Hepatocyte (in vitro differentiated cells): Measurements from ENCODE around the gene ENPP4. TPM values are rescaled to one million over a fixed set of nuclear protein-coding genes. Genes with fewer than 3 reads are reported as not detected.
"Not testable (repeated sequence)": the region's sequence is repeated elsewhere in the genome, so short reads cannot be mapped to it uniquely, and the experiment has no call there.

Experiments
- DNase-seq: peaks from one replicate; pipeline ENCODE4 v3.0.0-alpha.2; 2016; ENCODE audit warnings: low spot score
- H2AFZ ChIP-seq: fragments of 200-600 bp; sonication (generic); 2 replicates; pipeline ENCODE4 v1.6.0; 2016; ENCODE audit warnings: antibody characterized with exemption, mild to moderate bottlenecking
- H3K27ac ChIP-seq: fragments of 200-600 bp; sonication (generic); 2 replicates; pipeline ENCODE4 v1.5.1; 2016; ENCODE audit warnings: mild to moderate bottlenecking
- H3K27me3 ChIP-seq: fragments of 200-600 bp; sonication (generic); 2 replicates; pipeline ENCODE4 v1.6.1; 2016
- H3K36me3 ChIP-seq: fragments of 200-600 bp; sonication (generic); replicated peaks from 2 replicates; pipeline ENCODE4 v1.5.1; 2016; ENCODE audit warnings: low read depth; ENCODE audit not compliant: insufficient read depth
- H3K4me1 ChIP-seq: fragments of 200-600 bp; sonication (generic); 2 replicates; pipeline ENCODE4 v1.5.1; 2016; ENCODE audit warnings: mild to moderate bottlenecking, moderate library complexity; ENCODE audit not compliant: insufficient read depth
- H3K4me2 ChIP-seq: fragments of 200-600 bp; sonication (generic); 2 replicates; pipeline ENCODE4 v1.6.0; 2016
- H3K4me3 ChIP-seq: fragments of 200-600 bp; sonication (generic); 2 replicates; pipeline ENCODE4 v1.5.1; 2016; ENCODE audit warnings: mild to moderate bottlenecking
- H3K79me2 ChIP-seq: fragments of 200-600 bp; sonication (generic); 2 replicates; pipeline ENCODE4 v1.6.0; 2017; ENCODE audit warnings: mild to moderate bottlenecking
- H3K9me2 ChIP-seq: fragments of 200-600 bp; sonication (generic); replicated peaks from 2 replicates; pipeline ENCODE4 v1.6.0; 2017; ENCODE audit warnings: mild to moderate bottlenecking; ENCODE audit not compliant: insufficient read depth
- H3K9me3 ChIP-seq: fragments of 200-600 bp; sonication (generic); 2 replicates; pipeline ENCODE4 v1.5.1; 2016; ENCODE audit warnings: low read depth, mild to moderate bottlenecking
- H4K20me1 ChIP-seq: fragments of 200-600 bp; sonication (generic); 2 replicates; pipeline ENCODE4 v1.6.0; 2016; ENCODE audit warnings: mild to moderate bottlenecking; ENCODE audit not compliant: insufficient read depth, poor library complexity, severe bottlenecking
- EZH2 ChIP-seq: fragments of 200-600 bp; sonication (generic); IDR thresholded peaks from 2 replicates; pipeline ENCODE4 v1.6.1; 2016; ENCODE audit warnings: antibody characterized with exemption, mild to moderate bottlenecking, borderline replicate concordance
- EZH2phosphoT487 ChIP-seq: fragments of 200-600 bp; sonication (generic); IDR thresholded peaks from one replicate; pipeline ENCODE4 v1.6.1; 2018; ENCODE audit warnings: antibody characterized with exemption, mild to moderate bottlenecking, low read depth, moderate library complexity; ENCODE audit not compliant: unreplicated experiment, severe bottlenecking
- WGBS: methylation state at CpG from one replicate; pipeline ENCODE4 v1.1.6; 2016; ENCODE audit warnings: low lambda C conversion rate; ENCODE audit errors: missing lambda C conversion rate; 5-methylcytosine and 5-hydroxymethylcytosine counted together
- polyA plus RNA-seq: library from polyadenylated mRNA; unstranded; fragments of >200 nt; fragmentation: Nextera tagmentation; extraction: Ambion mirVana; gene quantifications from 2 replicates; pipeline ENCODE4 v1.2.1, GENCODE V29; 2016
- total RNA-seq: library from RNA; depleted of rRNA; stranded (reverse); fragments of >200 nt; gene quantifications from 2 replicates; pipeline ENCODE4 v1.2.3, GENCODE V29; 2014
- TF ChIP-seq, protein P1 (sequence below): fragments of 200-600 bp; sonication (generic); IDR thresholded peaks from 2 replicates; pipeline ENCODE4 v1.5.1; 2016; ENCODE audit warnings: antibody characterized with exemption, mild to moderate bottlenecking; ENCODE audit not compliant: poor library complexity

ENPP4 gene
- total and polyA plus RNA-seq, 2 experiments from 2014 or later = 3.5 to 12.2 TPM

DNA sequence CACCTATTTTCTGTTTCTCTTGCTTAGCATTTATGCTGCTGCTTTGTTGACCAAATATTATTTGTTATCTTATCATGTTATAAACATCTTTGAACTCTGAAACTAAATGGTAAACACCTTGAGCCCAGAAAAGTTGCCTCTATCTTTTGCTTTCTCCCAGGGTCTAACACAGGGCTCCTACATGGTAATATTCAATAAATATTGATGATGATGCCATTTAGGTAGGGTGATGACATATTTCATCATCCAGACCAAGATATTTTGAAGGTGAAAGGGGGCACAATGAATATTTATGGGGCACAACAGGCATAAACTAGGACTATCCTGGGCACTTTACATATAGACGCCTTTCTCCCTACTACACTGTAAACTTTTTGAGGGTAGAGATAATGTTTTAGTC is 11.6 kb upstream of the ENPP4 start:
- H3K27ac ChIP-seq = no peak overlapping the region
- no peaks in the 10 kb centered on the region for H3K9me3 ChIP-seq
- no peaks in the 10 kb centered on the region for H3K27me3 ChIP-seq
- H3K4me1 ChIP-seq = no peaks in the 10 kb centered on the region
- TF ChIP-seq EZH2 = no peak
- H3K9me2 ChIP-seq = no peaks in the 10 kb centered on the region
- no peaks in the 10 kb centered on the region for H3K79me2 ChIP-seq
- no peak for DNase-seq
- no peaks in the 10 kb centered on the region for H3K36me3 ChIP-seq
- no peak overlapping the region for H3K4me2 ChIP-seq
- WGBS = 100% methylated on average over 1 of the region's 1 CpG
- H2AFZ ChIP-seq = no peak overlapping the region
- H3K4me3 ChIP-seq = no peak overlapping the region
- H4K20me1 ChIP-seq = no peaks in the 10 kb centered on the region

DNA sequence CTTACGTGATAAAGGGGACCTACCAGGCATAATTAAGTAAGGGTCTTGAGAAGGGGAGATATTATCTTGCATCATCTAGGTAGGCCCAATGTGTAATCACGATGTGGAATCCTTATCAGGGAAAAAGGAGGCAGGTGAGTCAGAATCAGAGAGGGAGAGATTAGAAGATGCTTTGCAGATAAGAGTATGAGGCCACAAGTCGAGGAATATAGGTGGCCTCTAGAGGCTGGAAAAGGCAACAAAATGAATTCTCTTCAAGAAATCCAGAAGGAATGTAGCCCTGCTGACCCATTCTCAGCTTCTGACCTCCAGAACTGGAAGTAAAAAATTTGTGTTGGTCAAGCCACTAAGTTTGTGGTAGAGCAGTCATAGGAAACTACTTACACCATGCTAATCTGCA is 11.0 kb upstream of the ENPP4 start:
- H3K27ac ChIP-seq = no peak overlapping the region
- no peak overlapping the region for H2AFZ ChIP-seq
- H3K27me3 ChIP-seq = no peaks in the 10 kb centered on the region
- H3K4me3 ChIP-seq = no peak overlapping the region
- no peaks in the 10 kb centered on the region for H3K36me3 ChIP-seq
- no peak for TF ChIP-seq EZH2
- TF ChIP-seq EZH2phosphoT487 = no peak
- TF ChIP-seq, protein P1, sequence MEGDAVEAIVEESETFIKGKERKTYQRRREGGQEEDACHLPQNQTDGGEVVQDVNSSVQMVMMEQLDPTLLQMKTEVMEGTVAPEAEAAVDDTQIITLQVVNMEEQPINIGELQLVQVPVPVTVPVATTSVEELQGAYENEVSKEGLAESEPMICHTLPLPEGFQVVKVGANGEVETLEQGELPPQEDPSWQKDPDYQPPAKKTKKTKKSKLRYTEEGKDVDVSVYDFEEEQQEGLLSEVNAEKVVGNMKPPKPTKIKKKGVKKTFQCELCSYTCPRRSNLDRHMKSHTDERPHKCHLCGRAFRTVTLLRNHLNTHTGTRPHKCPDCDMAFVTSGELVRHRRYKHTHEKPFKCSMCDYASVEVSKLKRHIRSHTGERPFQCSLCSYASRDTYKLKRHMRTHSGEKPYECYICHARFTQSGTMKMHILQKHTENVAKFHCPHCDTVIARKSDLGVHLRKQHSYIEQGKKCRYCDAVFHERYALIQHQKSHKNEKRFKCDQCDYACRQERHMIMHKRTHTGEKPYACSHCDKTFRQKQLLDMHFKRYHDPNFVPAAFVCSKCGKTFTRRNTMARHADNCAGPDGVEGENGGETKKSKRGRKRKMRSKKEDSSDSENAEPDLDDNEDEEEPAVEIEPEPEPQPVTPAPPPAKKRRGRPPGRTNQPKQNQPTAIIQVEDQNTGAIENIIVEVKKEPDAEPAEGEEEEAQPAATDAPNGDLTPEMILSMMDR = no peak
- no peaks in the 10 kb centered on the region for H3K79me2 ChIP-seq
- 75% methylated on average over 3 of the region's 3 CpGs for WGBS
- no peaks in the 10 kb centered on the region for H4K20me1 ChIP-seq
- H3K9me2 ChIP-seq = no peaks in the 10 kb centered on the region
- H3K4me1 ChIP-seq = no peaks in the 10 kb centered on the region
- no peak for DNase-seq
- no peak overlapping the region for H3K4me2 ChIP-seq
- H3K9me3 ChIP-seq = no peaks in the 10 kb centered on the region

DNA sequence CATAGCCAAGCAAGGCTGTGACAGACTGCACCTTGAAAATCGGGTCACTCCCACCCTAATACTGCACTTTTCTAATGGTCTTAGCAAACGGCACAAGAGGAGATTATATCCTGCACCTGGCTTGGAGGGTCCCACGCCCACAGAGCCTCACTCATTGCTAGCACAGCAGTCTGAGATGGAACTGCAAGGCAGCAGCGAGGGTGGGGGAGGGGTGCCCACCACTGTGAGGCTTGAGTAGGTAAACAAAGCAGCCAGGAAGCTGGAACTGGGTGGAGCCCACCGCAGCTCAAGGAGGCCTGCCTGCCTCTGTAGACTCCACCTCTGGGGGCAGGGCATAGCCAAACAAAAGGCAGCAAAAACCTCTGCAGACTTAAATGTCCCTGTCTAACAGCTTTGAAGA is 10.1 kb upstream of the ENPP4 start:
- H3K4me3 ChIP-seq, H3K27me3 ChIP-seq, H4K20me1 ChIP-seq, H3K9me2 ChIP-seq, H2AFZ ChIP-seq, DNase-seq, H3K4me1 ChIP-seq, H3K36me3 ChIP-seq, H3K79me2 ChIP-seq, H3K27ac ChIP-seq, H3K9me3 ChIP-seq, H3K4me2 ChIP-seq: not testable (repeated sequence)
- WGBS = 72% methylated on average over 5 of the region's 5 CpGs

DNA sequence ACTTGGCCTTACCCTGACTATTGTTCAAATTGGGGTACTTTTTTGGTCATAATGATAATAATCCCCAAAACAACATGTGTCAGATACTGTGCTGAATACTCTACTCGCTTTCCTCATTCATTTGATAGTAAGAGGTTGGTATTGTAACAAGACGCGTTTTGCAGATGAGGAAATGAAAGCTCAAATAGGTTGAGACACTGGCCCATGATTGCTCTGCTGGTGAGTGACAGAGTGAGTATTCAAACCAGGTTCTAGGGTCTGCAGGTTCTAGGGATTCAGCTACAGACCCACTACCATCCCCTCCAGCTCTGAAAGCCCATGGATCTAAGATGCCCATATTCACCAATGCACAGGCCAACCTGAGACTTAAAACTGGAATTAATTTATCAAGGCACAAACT is 1.3 kb upstream of the ENPP4 start:
- WGBS = 87% methylated on average over 3 of the region's 3 CpGs
- Histone ChIP-seq H3K4me3 (no peak overlapping the region), H3K9me2 (no peaks in the 10 kb centered on the region), H2AFZ (no peak overlapping the region), H3K27ac (no peak overlapping the region), H4K20me1 (no peaks in the 10 kb centered on the region), H3K36me3 (no peaks in the 10 kb centered on the region), H3K79me2 (peaks cover 3% of the 10 kb centered on the region), H3K27me3 (peaks cover 12% of the 10 kb centered on the region), H3K4me1 (no peaks in the 10 kb centered on the region), H3K9me3 (no peaks in the 10 kb centered on the region), H3K4me2 (no peak overlapping the region)
- TF ChIP-seq EZH2phosphoT487 = no peak
- TF ChIP-seq, protein P1 = no peak
- TF ChIP-seq EZH2 = no peak
- DNase-seq = no peak

DNA sequence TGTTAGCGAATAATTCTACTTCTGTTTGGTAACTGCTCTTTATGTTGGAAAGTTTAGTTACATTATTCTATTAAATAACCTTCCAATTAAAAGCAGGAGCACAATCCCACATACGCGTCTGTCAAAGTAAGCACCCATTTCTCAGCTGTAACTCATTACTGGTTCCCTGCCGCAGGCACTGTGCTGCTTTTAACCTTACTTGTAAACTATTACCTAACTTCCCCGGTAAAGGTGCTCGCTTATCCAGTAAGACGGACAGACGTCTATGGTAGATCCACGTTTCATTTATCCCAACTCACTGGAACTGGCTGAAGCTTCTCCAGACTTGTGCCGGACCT is 529 bp upstream of the ENPP4 start:
- WGBS = 16% methylated on average over 10 of the region's 10 CpGs
- DNase-seq = no peak
- Histone ChIP-seq H3K36me3 (no peaks in the 10 kb centered on the region), H4K20me1 (no peaks in the 10 kb centered on the region), H3K27ac (peak overlapping the region; percentile 7), H3K4me3 (no peak overlapping the region), H2AFZ (peak overlapping the region; percentile 47), H3K9me3 (no peaks in the 10 kb centered on the region), H3K4me2 (peak overlapping the region; percentile 84), H3K27me3 (peaks cover 12% of the 10 kb centered on the region), H3K79me2 (peaks cover 3% of the 10 kb centered on the region), H3K4me1 (no peaks in the 10 kb centered on the region), H3K9me2 (no peaks in the 10 kb centered on the region)
- TF ChIP-seq, protein P1 = no peak
- TF ChIP-seq EZH2phosphoT487 = no peak
- TF ChIP-seq EZH2 = no peak
